GM19043 (cell line): ENCODE measurements around the gene FBL.
"Not testable (repeated sequence)": the region's sequence is repeated elsewhere in the genome, so short reads cannot be mapped to it uniquely, and the experiment has no call there.

Experiments
- ATAC-seq: cut with Tn5 transposase; IDR thresholded peaks from one replicate; pipeline ENCODE4 v1.9.1; 2021; ENCODE audit warnings: low read depth; ENCODE audit not compliant: unreplicated experiment

FBL gene

GRCh38 chr19:39877488-39877887 lies 31.3 kb upstream of the FBL start:
- ATAC-seq, result not testable (repeated sequence)

GRCh38 chr19:39876486-39876885 lies 30.3 kb upstream of the FBL start:
- not testable (repeated sequence) for ATAC-seq

GRCh38 chr19:39875401-39875864 lies 29.3 kb upstream of the FBL start:
- ATAC-seq, result not testable (repeated sequence)

- ATAC-seq, result no peak
These were observed 28.2 kb upstream of the FBL start for GRCh38 chr19:39874404-39874803.

GRCh38 chr19:39873385-39873784 lies 27.2 kb upstream of the FBL start:
- no peak for ATAC-seq

- ATAC-seq, result no peak
These were observed 26.0 kb upstream of the FBL start for GRCh38 chr19:39871886-39872866.

GRCh38 chr19:39871362-39871761 lies 25.2 kb upstream of the FBL start:
- no peak for ATAC-seq

GRCh38 chr19:39870171-39870971 lies 24.2 kb upstream of the FBL start:
- ATAC-seq, result no peak

GRCh38 chr19:39867952-39868351 lies 21.8 kb upstream of the FBL start:
- ATAC-seq, result no peak

- no peak for ATAC-seq
These were observed 21.0 kb upstream of the FBL start for GRCh38 chr19:39867133-39867532.

GRCh38 chr19:39865953-39866352 lies 19.8 kb upstream of the FBL start:
- ATAC-seq, result no peak

GRCh38 chr19:39865186-39865585 lies 19.0 kb upstream of the FBL start:
- ATAC-seq, result no peak

- no peak for ATAC-seq
These were observed 17.9 kb upstream of the FBL start for GRCh38 chr19:39864118-39864517.

GRCh38 chr19:39858541-39858940 lies 12.4 kb upstream of the FBL start:
- no peak for ATAC-seq

- no peak for ATAC-seq
These were observed 6.7 kb upstream of the FBL start for GRCh38 chr19:39852882-39853281.

GRCh38 chr19:39850892-39851291 lies 4.7 kb upstream of the FBL start:
- ATAC-seq, result no peak

GRCh38 chr19:39848392-39848791 lies 2.2 kb upstream of the FBL start:
- ATAC-seq, result no peak

- no peak for ATAC-seq
These were observed 1.3 kb upstream of the FBL start for GRCh38 chr19:39847525-39847924.

GRCh38 chr19:39846678-39847486 lies 703 bp upstream of the FBL start:
- ATAC-seq, result no peak

- ATAC-seq, result no peak
These were observed 621 bp downstream of the FBL start for GRCh38 chr19:39845584-39845932.

GRCh38 chr19:39845172-39845571 lies 1.0 kb downstream of the FBL start:
- no peak for ATAC-seq
